GM19328 (cell line): ENCODE measurements around the gene SARDH.
"Not testable (repeated sequence)": the region's sequence is repeated elsewhere in the genome, so short reads cannot be mapped to it uniquely, and the experiment has no call there.

Source experiments
- ATAC-seq: cut with Tn5 transposase; IDR thresholded peaks from one replicate; pipeline ENCODE4 v1.9.1; 2021; ENCODE audit warnings: mild to moderate bottlenecking, moderate library complexity; ENCODE audit not compliant: unreplicated experiment

SARDH gene

GRCh38 chr9:133777068-133777791, 39.1 kb upstream of the SARDH start:
- ATAC-seq: no peak

- no peak for ATAC-seq
Measured at GRCh38 chr9:133775951-133776905, 38.1 kb upstream of the SARDH start.

- ATAC-seq: no peak
Measured at GRCh38 chr9:133775291-133775690, 37.1 kb upstream of the SARDH start.

GRCh38 chr9:133774799-133775198, 36.6 kb upstream of the SARDH start:
- no peak for ATAC-seq

- no peak for ATAC-seq
Measured at GRCh38 chr9:133773889-133774655, 35.9 kb upstream of the SARDH start.

GRCh38 chr9:133772581-133772980, 34.4 kb upstream of the SARDH start:
- ATAC-seq: no peak

GRCh38 chr9:133771486-133772482, 33.6 kb upstream of the SARDH start:
- no peak for ATAC-seq

- ATAC-seq: no peak
Measured at GRCh38 chr9:133770076-133770777, 32.1 kb upstream of the SARDH start.

- ATAC-seq: no peak
Measured at GRCh38 chr9:133769511-133770075, 31.4 kb upstream of the SARDH start.

GRCh38 chr9:133768859-133769510, 30.8 kb upstream of the SARDH start:
- ATAC-seq: no peak

GRCh38 chr9:133768371-133768858, 30.3 kb upstream of the SARDH start:
- no peak for ATAC-seq

GRCh38 chr9:133767625-133768024, 29.5 kb upstream of the SARDH start:
- no peak for ATAC-seq

- ATAC-seq: no peak
Measured at GRCh38 chr9:133767008-133767407, 28.9 kb upstream of the SARDH start.

GRCh38 chr9:133766234-133766633, 28.1 kb upstream of the SARDH start:
- ATAC-seq: not testable (repeated sequence)

- ATAC-seq: no peak
Measured at GRCh38 chr9:133763272-133764183, 25.4 kb upstream of the SARDH start.

- ATAC-seq: no peak
Measured at GRCh38 chr9:133762488-133763271, 24.5 kb upstream of the SARDH start.
